ENCODE data around the gene SPART.

DNA sequence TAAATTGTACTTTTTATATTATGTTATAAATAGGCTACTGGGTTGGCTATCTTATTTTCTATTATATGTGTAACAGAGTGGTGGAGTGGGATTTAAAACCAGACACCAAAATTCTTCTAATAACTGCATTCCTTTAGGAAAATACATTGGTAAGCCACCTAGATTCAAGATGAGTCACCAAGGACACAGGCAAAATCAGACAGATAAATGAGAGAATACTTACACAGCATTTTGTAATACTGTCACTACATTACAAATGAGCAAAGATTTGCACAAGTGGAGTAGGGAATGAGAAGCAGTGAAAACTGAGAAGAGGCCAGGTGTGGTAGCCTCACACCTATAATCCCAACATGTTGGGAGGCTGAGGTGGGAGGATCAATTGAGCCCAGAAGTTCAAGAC, 6.2 kb upstream of the SPART start:
- TF ChIP-seq, protein P1, sequence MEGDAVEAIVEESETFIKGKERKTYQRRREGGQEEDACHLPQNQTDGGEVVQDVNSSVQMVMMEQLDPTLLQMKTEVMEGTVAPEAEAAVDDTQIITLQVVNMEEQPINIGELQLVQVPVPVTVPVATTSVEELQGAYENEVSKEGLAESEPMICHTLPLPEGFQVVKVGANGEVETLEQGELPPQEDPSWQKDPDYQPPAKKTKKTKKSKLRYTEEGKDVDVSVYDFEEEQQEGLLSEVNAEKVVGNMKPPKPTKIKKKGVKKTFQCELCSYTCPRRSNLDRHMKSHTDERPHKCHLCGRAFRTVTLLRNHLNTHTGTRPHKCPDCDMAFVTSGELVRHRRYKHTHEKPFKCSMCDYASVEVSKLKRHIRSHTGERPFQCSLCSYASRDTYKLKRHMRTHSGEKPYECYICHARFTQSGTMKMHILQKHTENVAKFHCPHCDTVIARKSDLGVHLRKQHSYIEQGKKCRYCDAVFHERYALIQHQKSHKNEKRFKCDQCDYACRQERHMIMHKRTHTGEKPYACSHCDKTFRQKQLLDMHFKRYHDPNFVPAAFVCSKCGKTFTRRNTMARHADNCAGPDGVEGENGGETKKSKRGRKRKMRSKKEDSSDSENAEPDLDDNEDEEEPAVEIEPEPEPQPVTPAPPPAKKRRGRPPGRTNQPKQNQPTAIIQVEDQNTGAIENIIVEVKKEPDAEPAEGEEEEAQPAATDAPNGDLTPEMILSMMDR (conservative IDR thresholded peaks at IDR 0.05; ENCODE audit: low read depth, low read length): no peak
- TF ChIP-seq EZH2 (IDR thresholded peaks at IDR 0.05; ENCODE audit: borderline replicate concordance, low read depth, low read length, poor library complexity, severe bottlenecking): no peak
